Activated CD4-positive, alpha-beta T cell treated with anti-CD3 and anti-CD28 coated beads, Interleukin-2, amount 50 U/mL, for 24 hours (primary cell): ENCODE results near the gene ASB5.
"Not testable (repeated sequence)": the region's sequence is repeated elsewhere in the genome, so short reads cannot be mapped to it uniquely, and the experiment has no call there.

ENCODE experiments used
- DNase-seq, 2 donors: peaks; one replicate each; pipeline ENCODE4 v3.0.0-alpha.2; 2020; ENCODE audit warnings: low read depth in 1 of 2, low spot score in 1 of 2

ASB5 gene, protein sequence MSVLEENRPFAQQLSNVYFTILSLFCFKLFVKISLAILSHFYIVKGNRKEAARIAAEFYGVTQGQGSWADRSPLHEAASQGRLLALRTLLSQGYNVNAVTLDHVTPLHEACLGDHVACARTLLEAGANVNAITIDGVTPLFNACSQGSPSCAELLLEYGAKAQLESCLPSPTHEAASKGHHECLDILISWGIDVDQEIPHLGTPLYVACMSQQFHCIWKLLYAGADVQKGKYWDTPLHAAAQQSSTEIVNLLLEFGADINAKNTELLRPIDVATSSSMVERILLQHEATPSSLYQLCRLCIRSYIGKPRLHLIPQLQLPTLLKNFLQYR

DNA sequence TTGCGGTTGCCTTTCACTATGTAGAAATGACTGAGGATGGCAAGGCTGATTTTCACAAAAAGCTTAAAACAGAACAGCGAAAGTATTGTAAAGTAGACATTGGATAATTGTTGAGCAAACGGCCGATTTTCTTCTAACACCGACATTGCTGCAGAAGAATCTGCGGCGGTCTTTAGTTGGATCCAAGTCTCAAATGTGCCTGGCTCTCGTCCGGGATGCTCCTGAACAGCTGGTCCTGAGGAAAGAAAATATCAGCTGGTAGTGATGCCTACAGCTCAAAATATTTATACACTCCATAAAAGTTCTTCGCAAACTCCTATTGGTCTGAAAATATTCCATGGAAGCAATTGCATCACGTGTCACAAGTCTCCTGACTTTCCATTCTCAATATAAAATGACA lies at the start of gene ASB5:
TSS of gene ASB5 (minus strand) at position 260 of the 400 bp plus-strand sequence. CDS start at position 146, 114 bp downstream.
- DNase-seq: no peak

DNA sequence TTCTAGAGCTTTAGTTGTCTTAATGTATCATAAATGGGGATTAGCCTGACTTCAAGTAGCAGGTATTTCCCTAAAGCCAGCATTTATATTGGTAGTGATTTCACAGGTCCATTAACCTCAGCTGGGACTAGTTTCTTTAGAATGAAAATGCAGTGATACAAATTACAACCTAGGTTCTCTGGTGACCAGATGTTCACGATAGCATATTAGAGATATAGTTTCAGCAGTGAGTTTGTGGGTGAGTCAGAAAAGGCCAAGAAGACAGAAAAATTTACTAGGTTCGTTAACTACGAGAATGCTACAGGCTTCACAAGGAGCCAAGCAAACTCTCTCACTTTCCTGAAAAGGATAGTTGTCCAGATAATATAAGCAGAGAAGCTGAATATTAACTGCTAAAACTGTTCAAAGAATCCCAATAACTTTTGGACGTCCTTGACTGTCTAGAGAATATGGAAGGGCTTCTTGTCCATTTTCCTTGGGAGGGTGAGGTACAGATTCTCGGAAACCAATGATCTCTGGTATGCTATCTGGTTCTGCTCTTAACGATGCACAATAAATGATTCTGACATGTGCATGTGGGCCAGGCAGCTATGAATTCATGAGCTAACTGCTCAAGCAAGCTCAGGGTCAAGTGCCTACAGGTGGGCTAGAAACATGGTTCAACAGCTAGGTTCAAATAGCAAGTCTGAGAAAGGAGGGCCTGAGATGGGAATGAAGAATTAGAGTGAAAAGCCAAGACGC lies 44.7 kb upstream of the ASB5 start:
- no peak for DNase-seq

DNA sequence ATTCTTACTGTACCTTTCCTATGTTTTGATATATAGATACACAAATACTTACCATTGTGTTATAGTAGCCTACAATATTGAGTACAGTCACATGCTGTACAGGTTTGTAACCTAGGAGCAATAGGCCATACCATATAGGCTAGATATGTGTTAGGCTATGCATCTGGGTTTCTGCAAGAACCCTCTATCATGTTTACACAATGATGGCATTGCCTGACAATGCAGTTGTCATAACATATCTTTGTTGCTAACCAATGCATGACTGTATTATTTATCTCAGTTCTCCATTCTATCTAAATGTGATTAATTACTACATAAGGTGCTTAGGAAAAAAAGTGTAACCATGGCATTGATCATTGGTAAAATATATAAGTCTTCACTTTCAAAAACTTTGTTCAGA lies 40.8 kb upstream of the ASB5 start:
- no peak for DNase-seq

DNA sequence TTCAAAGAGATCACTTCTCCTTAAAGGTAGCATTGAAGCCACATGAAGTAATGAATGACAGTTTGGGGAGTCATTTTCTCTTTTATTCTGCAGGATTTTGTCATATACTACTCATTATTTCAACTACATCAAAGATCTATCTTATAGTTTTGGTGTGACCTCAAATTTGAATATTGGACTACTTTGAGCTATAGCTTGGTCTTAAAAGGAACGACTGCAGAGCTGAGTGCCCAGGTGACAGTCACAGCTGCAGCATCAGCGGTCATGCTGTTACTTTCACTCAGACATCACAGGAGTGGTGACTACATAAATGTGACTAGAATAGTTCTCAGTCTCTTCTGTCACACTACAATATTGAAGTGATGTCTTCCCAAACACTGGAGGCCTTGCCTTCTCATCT lies 40.0 kb upstream of the ASB5 start:
- DNase-seq: no peak

DNA sequence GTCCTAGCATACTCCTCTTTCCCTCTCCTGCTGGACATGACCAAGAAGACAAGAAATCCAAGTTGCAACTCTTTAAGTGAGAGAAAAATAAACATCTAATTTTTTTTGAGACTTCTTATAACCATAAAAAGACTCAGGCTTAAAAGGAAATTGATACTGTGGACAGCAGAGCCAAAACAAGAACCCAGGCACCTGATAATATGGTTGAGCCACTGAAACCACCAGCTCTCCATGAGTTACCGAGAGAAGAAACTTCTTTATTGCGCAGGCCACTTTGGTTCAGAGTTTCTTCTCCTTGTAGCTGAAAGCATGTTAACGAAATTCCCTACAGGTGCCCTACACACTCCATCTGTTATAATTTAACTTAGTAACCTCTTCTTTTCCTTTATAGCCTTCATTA lies 39.4 kb upstream of the ASB5 start:
- no peak for DNase-seq

DNA sequence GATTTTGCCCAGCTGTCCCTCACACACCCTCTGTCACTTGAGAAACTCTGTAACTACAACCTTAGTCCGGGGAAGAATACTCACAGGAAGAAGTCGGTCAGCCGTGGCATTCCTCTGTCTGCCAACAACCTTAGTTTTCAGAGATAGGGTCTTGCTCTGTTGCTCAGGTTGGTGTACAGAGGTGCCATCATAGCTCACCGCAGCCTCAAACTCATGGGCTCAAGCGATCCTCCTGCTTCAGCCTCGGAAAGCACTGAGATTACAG lies 38.6 kb upstream of the ASB5 start:
- no peak for DNase-seq

DNA sequence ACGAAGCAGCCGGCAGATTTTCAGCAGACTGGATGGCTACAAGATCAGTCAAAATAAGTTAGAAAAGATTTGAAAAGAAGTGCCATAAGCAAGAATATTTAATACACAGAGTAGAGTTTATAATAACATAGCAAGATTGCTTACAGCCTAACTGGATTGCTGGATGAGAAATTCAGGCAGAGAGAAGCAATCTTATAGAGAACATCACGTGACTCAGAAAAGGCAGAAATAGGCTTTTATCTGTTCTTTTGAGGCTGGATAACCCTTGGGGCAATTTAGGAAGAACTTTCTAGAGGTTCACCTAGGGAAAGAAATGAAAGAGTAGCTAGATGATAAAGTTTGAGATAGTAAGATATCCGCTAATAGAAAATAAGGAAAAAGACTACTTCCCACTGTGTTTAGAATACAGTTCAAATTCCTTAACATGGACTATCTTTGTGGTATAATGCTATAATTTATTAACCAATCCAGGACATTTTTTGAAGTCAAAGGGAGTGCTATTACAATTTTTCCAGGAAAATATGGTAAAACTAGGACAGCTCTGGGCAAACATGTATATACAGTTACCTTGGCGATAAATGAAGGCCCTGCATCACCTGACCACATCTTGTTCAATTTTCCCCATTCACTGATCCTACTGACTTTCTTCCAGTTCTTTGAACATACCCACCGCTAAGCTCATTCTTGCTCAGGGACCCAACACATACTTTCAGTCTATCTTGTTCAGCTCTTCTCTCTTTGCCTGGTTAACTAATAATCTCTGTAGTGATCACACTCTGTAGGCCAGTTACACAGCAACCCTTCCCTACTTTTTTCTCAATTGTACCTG lies 38.0 kb upstream of the ASB5 start:
- no peak for DNase-seq

DNA sequence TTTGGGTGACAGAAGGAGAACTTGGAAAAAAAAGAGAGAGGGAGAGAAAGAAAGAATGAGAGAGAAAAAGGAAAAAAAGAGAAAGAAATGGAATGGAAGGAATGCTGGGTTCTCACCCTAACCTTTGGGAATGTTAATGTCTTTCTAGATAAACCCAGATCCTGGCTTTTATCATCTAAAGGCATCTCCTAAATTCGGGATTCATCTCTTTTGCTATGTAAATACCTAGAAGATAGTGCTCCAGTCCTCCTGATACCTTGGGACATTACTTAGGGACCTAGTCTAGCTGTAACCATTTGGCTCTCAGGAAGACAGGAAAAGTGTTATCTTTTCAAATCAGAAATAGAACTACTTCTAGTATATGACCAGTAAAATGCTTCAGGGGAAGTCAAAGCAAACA lies 34.9 kb upstream of the ASB5 start:
- no peak for DNase-seq

DNA sequence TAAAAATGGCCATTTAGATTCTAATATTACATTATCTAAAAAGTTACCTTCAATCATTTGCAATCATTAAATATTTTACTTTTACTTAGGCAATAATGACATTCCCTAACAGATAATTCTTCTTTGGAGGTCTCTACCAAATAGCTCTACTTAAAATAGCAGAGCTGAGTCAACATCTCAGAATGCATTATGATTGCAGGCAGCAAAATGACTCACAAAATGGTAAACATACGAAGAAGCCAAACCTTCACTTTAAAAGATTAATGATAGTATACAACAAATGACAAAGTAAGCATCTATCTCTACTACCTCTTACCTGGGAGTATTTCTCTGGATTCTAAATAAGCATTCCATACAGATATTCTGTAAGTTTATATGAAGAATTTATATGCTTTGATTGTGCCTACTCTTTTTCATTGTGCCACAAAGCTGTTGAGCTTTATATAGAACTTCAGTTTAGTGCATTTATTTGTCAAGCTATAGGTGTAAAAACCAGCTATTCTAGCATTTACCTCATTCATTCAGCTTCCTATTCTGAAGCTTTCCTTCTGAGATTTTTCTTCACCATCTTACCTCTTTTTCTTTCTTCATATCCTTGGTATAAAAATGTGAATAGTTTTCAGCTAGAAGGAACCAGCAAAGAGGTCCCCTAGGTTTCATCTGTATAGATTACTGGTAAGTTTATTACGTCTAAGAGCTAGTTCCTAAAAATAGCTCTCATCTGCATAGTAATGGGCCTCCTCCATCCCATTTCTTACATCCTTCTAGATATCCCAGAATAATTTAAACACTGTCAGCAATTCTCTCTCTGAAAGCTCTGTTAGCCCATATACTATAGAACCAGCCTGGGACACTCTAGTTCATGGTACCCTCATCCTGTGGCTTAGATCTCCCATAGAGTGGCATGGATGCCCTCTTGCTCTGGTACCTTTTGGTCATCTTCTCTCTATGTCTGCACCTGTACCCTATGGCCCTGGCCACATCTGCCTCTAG lies 33.6 kb upstream of the ASB5 start:
- no peak for DNase-seq

DNA sequence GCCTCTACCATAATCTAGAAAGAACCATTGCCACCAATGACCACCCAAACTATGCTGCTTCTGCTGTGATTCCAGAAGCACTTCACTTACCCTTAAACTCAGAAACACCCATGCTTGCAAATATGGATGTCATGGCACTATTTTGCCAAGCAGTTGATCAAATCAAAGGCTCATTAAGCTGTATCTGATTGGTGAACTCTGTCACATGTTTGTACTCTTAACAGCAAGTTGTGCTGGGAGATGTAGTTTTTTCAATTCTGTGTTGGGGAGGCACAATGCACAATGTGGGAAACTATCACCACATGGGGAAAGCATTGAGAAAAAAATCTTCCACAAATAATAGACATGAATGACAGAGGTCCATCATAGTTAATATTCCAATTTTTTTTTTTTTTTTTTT lies 31.5 kb upstream of the ASB5 start:
- DNase-seq: no peak

DNA sequence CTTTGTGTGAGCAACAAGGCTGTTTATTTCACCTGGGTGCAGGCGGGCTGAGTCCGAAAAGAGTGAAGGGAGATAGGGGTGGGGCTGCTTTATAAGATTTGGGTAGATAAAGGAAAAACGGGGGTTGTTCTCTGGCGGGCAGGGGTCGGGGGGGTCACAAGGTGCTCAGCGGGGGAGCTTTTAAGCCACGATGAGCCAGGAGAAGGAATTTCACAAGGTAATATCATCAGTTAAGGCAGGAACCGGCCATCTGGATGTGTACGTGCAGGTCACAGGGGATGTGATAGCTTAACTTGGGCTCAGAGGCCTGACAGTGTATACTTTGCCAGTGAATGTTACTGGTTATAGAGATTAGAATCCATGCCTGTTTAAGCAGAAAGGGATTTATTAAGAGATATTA lies 31.0 kb upstream of the ASB5 start:
- DNase-seq: no peak

DNA sequence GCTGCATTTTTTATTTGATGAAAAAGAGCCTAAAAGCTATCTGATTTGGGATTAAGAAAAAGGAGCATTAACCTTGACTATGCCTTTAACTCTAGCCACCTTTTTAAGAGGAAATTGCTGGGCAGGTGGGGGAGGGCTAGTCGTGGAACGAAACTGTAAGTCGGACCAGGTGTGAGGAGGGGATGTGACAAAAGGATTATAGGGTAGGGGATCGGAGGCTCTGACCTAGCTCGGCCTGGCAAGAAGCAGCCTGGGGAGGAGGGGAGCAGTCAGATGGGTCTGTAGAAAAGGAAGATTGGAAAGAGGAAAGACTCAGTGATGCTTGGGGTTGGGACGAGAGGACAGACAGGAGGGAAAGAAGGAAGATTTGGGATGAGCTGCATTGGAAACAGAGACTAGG lies 29.6 kb upstream of the ASB5 start:
- DNase-seq: no peak

DNA sequence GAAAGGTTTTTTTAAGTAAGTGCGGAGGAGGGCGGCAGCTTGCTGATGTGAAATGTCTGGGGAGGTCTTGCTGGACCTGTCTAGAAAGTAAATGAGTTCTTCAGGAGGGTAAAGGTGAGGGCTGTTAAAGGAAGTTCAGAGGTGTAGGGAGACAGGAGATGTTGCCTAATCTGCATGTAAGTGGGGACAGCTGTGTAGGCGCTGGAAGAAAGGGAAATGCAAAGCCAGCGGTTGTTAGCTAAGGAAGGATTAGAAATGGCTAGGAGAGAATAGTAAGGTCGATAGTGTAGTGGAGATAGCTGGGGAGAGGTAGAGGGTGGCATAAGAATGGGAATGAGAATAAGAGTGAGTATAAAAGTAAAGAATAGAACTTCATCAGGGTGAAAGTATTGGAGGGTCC lies 26.9 kb upstream of the ASB5 start:
- DNase-seq: not testable (repeated sequence)

DNA sequence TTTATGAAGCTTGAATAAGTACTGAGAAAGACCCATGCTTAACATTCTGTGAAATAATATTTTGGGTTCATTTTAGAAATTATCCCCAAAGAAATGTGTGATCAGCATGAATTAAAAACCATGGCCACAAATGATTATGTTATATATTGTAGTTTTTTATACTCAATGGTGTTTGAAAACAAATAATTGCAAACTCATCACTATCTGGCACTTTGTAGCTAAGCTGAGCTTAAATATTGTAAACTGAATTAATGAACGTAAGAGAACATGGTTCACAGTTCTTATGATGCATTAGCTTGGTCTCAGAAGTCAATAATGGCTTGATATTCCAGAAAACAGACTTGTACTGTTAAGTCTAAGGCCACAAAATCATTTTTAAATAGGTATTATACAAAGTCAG lies 24.6 kb upstream of the ASB5 start:
- DNase-seq: no peak

DNA sequence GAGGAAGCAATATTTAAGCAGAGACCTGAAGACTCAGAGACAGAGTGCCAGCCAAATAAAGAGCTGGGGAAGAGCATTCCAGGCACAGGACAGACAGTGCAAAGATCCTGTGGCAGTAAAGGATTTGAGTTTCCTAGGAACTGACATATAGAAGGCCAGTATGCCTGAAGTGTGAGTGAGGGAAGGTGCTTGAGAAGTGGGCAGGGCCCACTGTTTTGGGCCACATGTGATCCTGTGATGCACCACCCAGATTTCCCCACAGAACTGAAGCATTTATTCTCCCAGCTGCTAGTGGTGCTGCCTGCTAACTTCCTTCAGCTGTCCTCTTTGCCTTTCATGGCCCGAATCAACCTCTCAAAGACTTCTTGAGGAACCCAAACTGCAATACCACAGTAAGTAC lies 23.9 kb upstream of the ASB5 start:
- DNase-seq: no peak

DNA sequence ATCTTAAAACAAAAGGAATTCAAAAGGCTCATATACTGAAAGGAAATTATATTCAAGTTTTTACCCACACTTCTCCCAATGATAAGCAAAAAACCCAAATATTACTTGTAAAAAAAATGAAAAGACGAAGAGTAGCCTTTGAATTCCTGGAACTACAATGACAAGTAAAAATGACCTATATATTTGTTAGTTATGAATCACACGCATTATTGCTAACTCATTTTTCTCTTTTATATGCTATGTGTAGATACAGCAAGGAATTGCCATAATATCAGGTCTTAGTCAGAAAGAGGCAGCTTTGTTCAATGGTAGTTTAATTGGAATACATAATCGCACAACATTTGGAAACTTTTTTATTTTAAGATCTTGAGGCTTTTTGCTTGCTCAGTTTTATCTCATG lies 22.7 kb upstream of the ASB5 start:
- no peak for DNase-seq

DNA sequence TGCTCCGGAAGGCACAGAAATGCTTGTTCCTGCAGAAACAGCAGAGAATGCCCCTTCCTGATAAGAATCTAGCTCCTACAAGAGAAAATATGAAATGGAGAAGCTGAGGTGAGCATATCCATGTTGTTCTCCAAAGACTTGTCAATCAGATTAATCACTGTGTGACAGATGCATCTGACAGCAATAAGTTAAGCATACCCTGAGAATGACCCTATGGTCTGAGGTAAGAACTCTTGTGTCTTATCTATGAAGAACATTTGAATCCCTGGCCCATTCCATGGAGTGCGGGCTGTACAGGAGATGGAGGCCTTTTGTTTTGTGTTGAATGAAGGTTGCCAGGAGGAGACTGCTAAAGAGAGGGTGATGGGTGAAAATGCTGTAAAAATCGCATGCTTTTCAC lies 21.5 kb upstream of the ASB5 start:
- DNase-seq: no peak

DNA sequence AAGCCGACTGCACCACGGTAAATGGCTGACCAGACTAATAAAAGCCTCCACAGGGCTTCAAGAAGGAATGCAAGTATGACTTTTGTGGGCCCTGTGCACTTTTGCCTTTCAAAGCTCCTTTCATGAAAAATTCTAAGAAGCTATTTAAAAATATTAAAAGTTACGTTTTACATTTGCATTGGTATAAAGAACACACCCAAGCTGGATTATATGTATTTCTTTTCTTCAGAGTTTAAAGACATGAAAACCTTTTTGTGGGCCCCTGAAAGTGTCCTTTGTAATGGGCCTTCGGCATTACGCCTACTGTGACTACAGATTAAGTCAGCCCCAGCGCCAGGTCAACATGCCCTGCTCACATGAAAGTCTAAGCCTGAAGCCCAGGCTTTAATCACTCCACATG lies 20.5 kb upstream of the ASB5 start:
- DNase-seq: no peak

DNA sequence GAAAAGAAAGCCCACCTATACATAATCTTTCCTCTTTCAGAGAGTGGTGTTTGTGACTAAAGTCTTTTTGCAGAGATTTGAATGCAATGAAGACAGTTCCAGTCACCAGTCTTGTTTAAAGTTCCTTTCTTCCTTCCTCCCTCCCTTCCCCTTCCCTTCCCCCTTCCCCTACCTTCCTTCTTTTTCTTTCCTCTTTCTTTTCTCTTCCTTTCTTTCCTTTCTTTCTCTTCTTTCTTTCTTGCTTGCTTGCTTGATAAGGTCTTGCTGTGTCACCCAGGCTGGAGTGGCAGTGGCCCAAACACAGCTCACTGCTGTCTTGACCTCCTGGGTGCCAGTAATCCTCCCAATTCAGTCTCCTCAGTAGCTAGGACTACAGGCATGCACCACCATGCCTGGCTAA lies 19.0 kb upstream of the ASB5 start:
- DNase-seq: no peak

DNA sequence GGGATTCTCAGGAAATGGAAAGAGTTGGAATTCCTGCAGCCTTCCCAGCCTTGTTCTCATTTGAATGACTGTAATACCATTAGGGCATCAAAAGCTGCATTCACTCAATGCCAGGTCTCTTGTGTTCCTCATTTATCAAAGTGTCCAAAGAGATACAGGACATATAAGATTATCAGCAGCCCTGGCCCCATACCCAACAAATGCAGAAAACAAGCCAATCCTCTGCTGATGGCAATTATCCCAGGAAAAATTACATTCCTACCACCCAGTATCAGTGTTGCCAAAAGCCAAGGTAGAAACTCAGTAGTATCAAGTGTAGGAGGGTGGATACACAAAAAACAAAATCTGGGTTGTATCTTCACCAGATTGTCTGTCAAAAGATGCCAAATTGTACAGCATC lies 18.5 kb upstream of the ASB5 start:
- no peak for DNase-seq

DNA sequence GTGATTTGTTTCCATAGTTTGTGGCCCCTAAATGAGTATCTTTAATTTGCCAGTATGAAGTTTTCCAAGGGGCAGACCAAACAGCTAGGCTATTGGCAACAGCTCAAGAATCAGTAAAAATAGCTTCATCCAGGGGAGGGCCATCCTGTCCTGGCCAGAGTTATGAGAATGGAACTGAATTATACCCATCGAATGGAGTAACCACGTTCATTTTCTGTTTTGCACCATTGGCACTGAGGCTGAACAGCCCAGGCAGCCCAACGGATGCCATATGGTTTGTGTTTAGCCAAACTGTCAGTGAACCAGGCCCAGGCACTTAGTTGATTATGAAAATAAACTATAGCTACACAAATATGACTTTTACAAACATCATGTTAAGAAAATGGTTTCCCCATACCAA lies 17.7 kb upstream of the ASB5 start:
- DNase-seq: no peak
